Lung (tissue), 12 donors: ENCODE measurements around the gene CEP131. TPM values are rescaled to one million over a fixed set of nuclear protein-coding genes. Genes with fewer than 3 reads are reported as not detected.

Source experiments
- ATAC-seq: fragments of 200-7000 bp; cut with Tn5 transposase; one replicate; pipeline ENCODE4 v1.9.1; 2020; ENCODE audit warnings: moderate number of reproducible peaks; ENCODE audit not compliant: insufficient read depth, low FRiP score
- DNase-seq, 3 donors: peaks; one replicate each; pipeline ENCODE4 v3.0.0-alpha.2; 2013 to 2017
- H3K27ac ChIP-seq, 2 donors: one replicate each; pipeline ENCODE4 v1.5.1; 2013; ENCODE audit warnings: mild to moderate bottlenecking in 2 of 2, moderate library complexity in 2 of 2, control low read depth in 1 of 2, inconsistent platforms in 1 of 2, low read depth in 1 of 2, low read length in 1 of 2
- H3K27me3 ChIP-seq, 3 donors: one replicate each; pipeline ENCODE4 v1.5.1; 2013; ENCODE audit warnings: low read length in 2 of 3; ENCODE audit not compliant: control insufficient read depth in 3 of 3, insufficient read depth in 3 of 3
- H3K36me3 ChIP-seq, 4 donors: one replicate each; pipeline ENCODE4 v1.5.1; 2013; ENCODE audit warnings: low read length in 4 of 4, mild to moderate bottlenecking in 1 of 4, moderate library complexity in 1 of 4; ENCODE audit not compliant: control insufficient read depth in 4 of 4, insufficient read depth in 4 of 4
- H3K4me1 ChIP-seq, 5 donors: one replicate each; pipeline ENCODE4 v1.5.1; 2013; ENCODE audit warnings: low read length in 5 of 5, mild to moderate bottlenecking in 2 of 5, moderate library complexity in 1 of 5; ENCODE audit not compliant: control insufficient read depth in 5 of 5, insufficient read depth in 5 of 5
- H3K4me3 ChIP-seq: one replicate; pipeline ENCODE4 v1.5.1; 2013; ENCODE audit warnings: mild to moderate bottlenecking, control low read depth, moderate library complexity
- H3K9ac ChIP-seq, 2 donors: one replicate each; pipeline ENCODE4 v1.5.1; 2013; ENCODE audit warnings: low read length in 2 of 2, control low read depth in 1 of 2; ENCODE audit not compliant: insufficient read depth in 1 of 2
- H3K9me3 ChIP-seq, 4 donors: one replicate each; pipeline ENCODE4 v1.5.1; 2013; ENCODE audit warnings: low read length in 3 of 4, mild to moderate bottlenecking in 1 of 4, moderate library complexity in 1 of 4; ENCODE audit not compliant: control insufficient read depth in 4 of 4, insufficient read depth in 3 of 4
- CTCF ChIP-seq: IDR thresholded peaks from 2 replicates; pipeline ENCODE4 v1.5.1; 2012; ENCODE audit warnings: mild to moderate bottlenecking; ENCODE audit errors: control extremely low read depth, extremely low read depth
- WGBS, 2 donors: extraction: QIAGEN DNeasy Blood & Tissue Kit; methylation state at CpG; one replicate each; pipeline ENCODE4 v1.1.7; 2013; 5-methylcytosine and 5-hydroxymethylcytosine counted together
- polyA plus RNA-seq, 2 donors: library from polyadenylated mRNA; stranded (reverse); fragments of 200-250 nt; gene quantifications; one replicate each; pipeline ENCODE4 v1.2.1, GENCODE V29; 2013
- total RNA-seq, 2 donors: library from RNA; depleted of rRNA in 1 of 2; stranded (reverse); fragments of >200 nt in 1 of 2; gene quantifications; one replicate each; pipeline ENCODE4 v1.2.1, GENCODE V29; 2014 to 2021
- donor health status: control.
- donor health status: control.
- donor health status: Bipolar disorder and iron deficiency.
- donor health status: healthy.
- donor health status: DM: yes; HTN: yes; CAD: no.

Gene CEP131
- total and polyA plus RNA-seq, 4 donors = 7.0 to 14.5 (median 10.9) TPM

- peaks cover 0 to 3% (median 0%) of the 10 kb centered on the region in 4 donors for H3K9me3 ChIP-seq
- no peak overlapping the region for H3K4me3 ChIP-seq
- no peaks in the 10 kb centered on the region for H3K36me3 ChIP-seq
- 86 to 93% methylated on average over 15 of the region's 15 CpGs for WGBS, 2 donors
- DNase-seq = no peak
- H3K27me3 ChIP-seq = peaks cover 0 to 3% (median 3%) of the 10 kb centered on the region in 3 donors
- no peak for ATAC-seq
- no peak overlapping the region for H3K27ac ChIP-seq
- peaks cover 0 to 3% (median 0%) of the 10 kb centered on the region in 5 donors for H3K4me1 ChIP-seq
- no peak overlapping the region for H3K9ac ChIP-seq
- TF ChIP-seq CTCF = no peak
Observed at GRCh38 chr17:81170727-81171494, 51.9 kb downstream of the CEP131 start.

DNA sequence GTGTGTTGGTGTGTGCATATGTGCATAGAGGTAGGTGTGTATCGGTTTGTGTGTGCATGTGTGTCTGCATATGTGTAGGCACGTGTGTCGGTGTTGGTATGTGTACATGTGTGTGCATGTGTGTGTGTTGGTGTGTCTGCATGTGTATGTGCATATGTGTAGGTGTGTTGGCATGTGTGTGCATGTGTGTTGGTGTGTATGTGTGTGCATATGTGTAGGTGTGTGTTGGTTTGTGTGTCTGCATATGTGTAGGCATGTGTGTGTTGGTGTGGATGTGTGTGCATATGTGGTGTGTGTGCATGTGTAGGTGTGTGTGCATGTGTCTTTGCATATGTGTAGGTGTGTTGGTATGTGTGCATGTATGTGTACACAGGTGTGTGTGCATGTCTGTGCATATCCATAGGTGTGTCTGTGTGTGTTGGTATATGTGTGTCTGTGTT lies 52.9 kb downstream of the CEP131 start:
- ATAC-seq (no peak), DNase-seq (no peak)
- no peaks in the 10 kb centered on the region for H3K36me3 ChIP-seq
- peaks cover 0 to 8% (median 3%) of the 10 kb centered on the region in 5 donors for H3K4me1 ChIP-seq
- no peak overlapping the region for H3K27ac ChIP-seq
- peaks cover 0 to 3% (median 3%) of the 10 kb centered on the region in 3 donors for H3K27me3 ChIP-seq
- 74 to 98% methylated on average over 3 of the region's 3 CpGs for WGBS, 2 donors
- no peak overlapping the region for H3K9ac ChIP-seq
- no peak overlapping the region for H3K4me3 ChIP-seq
- no peak for TF ChIP-seq CTCF
- no peaks in the 10 kb centered on the region for H3K9me3 ChIP-seq

- Histone ChIP-seq H3K9me3 (no peaks in the 10 kb centered on the region), H3K4me3 (no peak overlapping the region), H3K9ac (no peak overlapping the region), H3K36me3 (no peaks in the 10 kb centered on the region), H3K27ac (no peak overlapping the region), H3K4me1 (peaks cover 0 to 15% (median 3%) of the 10 kb centered on the region in 5 donors), H3K27me3 (peaks cover 0 to 3% (median 3%) of the 10 kb centered on the region in 3 donors)
- DNase-seq (no peak), ATAC-seq (no peak)
- WGBS, 2 donors = 97% methylated on average over 7 of the region's 7 CpGs
- TF ChIP-seq CTCF = no peak
Observed at GRCh38 chr17:81167638-81168037, 55.1 kb downstream of the CEP131 start.

DNA sequence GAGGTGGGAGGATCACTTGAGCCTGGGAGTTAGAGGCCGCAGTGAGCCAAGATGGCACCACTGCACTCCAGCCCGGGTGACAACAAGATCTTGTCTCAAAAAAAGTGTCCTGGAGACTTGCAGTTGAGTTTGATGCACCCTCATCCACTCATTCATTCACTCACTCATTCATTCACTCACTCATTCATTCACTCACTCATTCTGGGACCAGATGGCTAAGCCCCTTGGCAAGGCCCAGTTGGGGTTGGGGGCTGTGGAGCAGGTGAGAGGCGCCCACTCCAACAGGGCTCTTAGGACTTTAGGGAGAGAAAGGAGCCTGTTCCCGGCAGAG lies 55.6 kb downstream of the CEP131 start:
- ATAC-seq (no peak), DNase-seq (no peak)
- Histone ChIP-seq H3K27me3 (peaks cover 0 to 3% (median 3%) of the 10 kb centered on the region in 3 donors), H3K27ac (no peak overlapping the region), H3K9ac (no peak overlapping the region), H3K9me3 (no peaks in the 10 kb centered on the region), H3K36me3 (no peaks in the 10 kb centered on the region), H3K4me1 (peaks cover 0 to 15% (median 3%) of the 10 kb centered on the region in 5 donors), H3K4me3 (no peak overlapping the region)
- 97 to 98% methylated on average over 4 of the region's 4 CpGs for WGBS, 2 donors
- TF ChIP-seq CTCF = no peak
